HepG2 (cell line): ENCODE measurements around the gene CALML5. TPM values are rescaled to one million over a fixed set of nuclear protein-coding genes. Genes with fewer than 3 reads are reported as not detected.
A peak's percentile ranks its signal among the peaks of the same experiment; 100 is the strongest.

Experiments
- AFF4 ChIP-seq: sonication (generic); formaldehyde crosslinking; IDR thresholded peaks from 2 replicates; pipeline ENCODE4 v1.4.0; 2020; ENCODE audit warnings: missing genetic modification reagents
- DZIP1 ChIP-seq: sonication (generic); formaldehyde crosslinking; IDR thresholded peaks from 2 replicates; pipeline ENCODE4 v1.5.0; 2020; ENCODE audit warnings: mild to moderate bottlenecking, missing genetic modification reagents
- EED ChIP-seq: sonication (generic); formaldehyde crosslinking; IDR thresholded peaks from 2 replicates; pipeline ENCODE4 v1.5.0; 2020; ENCODE audit warnings: mild to moderate bottlenecking, missing genetic modification reagents
- ESRRA ChIP-seq: sonication (generic); formaldehyde crosslinking; IDR thresholded peaks from 2 replicates; pipeline ENCODE4 v1.5.1; 2020; ENCODE audit warnings: mild to moderate bottlenecking, low read depth, missing genetic modification reagents
- FLYWCH1 ChIP-seq: sonication (generic); formaldehyde crosslinking; IDR thresholded peaks from 2 replicates; pipeline ENCODE4 v1.8.1; 2023; ENCODE audit warnings: mild to moderate bottlenecking, missing genetic modification reagents
- KLF9 ChIP-seq: IDR thresholded peaks from 2 replicates; pipeline ENCODE4 v1.6.1; 2016; ENCODE audit warnings: low read depth
- SOX6 ChIP-seq, 2 experiments: fragments of 450-650 bp in 1 of 2; sonication (generic) in 1 of 2; formaldehyde crosslinking in 1 of 2; IDR thresholded peaks; 2 replicates each; pipeline versions ENCODE4 v1.4.0 to v1.6.1; 2017 to 2020; ENCODE audit warnings: antibody characterized with exemption in 1 of 2, mild to moderate bottlenecking in 1 of 2, missing genetic modification reagents in 1 of 2
- TEAD3 ChIP-seq: optimal IDR thresholded peaks from 2 replicates; pipeline ENCODE3; 2016; ENCODE audit warnings: borderline replicate concordance
- ZBTB7A ChIP-seq: sonication (generic); formaldehyde crosslinking; IDR thresholded peaks from 2 replicates; pipeline ENCODE4 v1.8.0; 2022; ENCODE audit warnings: mild to moderate bottlenecking, missing genetic modification reagents
- ZNF468 ChIP-seq: sonication (generic); formaldehyde crosslinking; IDR thresholded peaks from 2 replicates; pipeline ENCODE4 v1.8.0; 2022; ENCODE audit warnings: mild to moderate bottlenecking, moderate library complexity, missing genetic modification reagents
- ZNF709 ChIP-seq: sonication (generic); formaldehyde crosslinking; IDR thresholded peaks from 2 replicates; pipeline ENCODE4 v1.5.0; 2020; ENCODE audit warnings: mild to moderate bottlenecking, missing genetic modification reagents
- ZNF883 ChIP-seq: sonication (generic); formaldehyde crosslinking; IDR thresholded peaks from 2 replicates; pipeline ENCODE4 v1.5.1; 2020; ENCODE audit warnings: mild to moderate bottlenecking, missing genetic modification reagents; ENCODE audit errors: not compliant biosample characterization
- polyA plus RNA-seq, 8 experiments: library from polyadenylated mRNA; depleted of rRNA in 3 of 8; stranded (reverse) in 7 of 8; unstranded in 1 of 8; fragments of >200 nt; fragmentation: Illumina TruSeq in 4 of 8; extraction: Trizol in 4 of 8; gene quantifications; 2 replicates each; pipeline versions ENCODE4 v1.2.1 to v1.2.3, GENCODE V29; 2011 to 2016; ENCODE audit warnings: low read depth in 4 of 8, missing spikeins in 1 of 8, mixed read lengths in 1 of 8; ENCODE audit not compliant: insufficient read depth in 1 of 8
- total RNA-seq, 5 experiments: library from RNA; depleted of rRNA; stranded (reverse); fragments of >200 nt; fragmentation: Illumina TruSeq; extraction: Trizol; gene quantifications; 2 replicates each; pipeline ENCODE4 v1.2.3, GENCODE V29; 2016; ENCODE audit warnings: low read depth in 1 of 5
- TF ChIP-seq, protein P1 (sequence below): sonication (generic); formaldehyde crosslinking; IDR thresholded peaks from 2 replicates; pipeline ENCODE4 v1.4.0; 2020; ENCODE audit warnings: mild to moderate bottlenecking, missing genetic modification reagents, borderline replicate concordance
- TF ChIP-seq, protein P2 (sequence below): sonication (generic); formaldehyde crosslinking; IDR thresholded peaks from 2 replicates; pipeline ENCODE4 v1.9.0; 2022; ENCODE audit warnings: missing genetic modification reagents, mild to moderate bottlenecking, borderline replicate concordance

The CALML5 gene
- total and polyA plus RNA-seq, 2 of the 13 experiments (the other 11 are each of a cell fraction or from before 2014, with no cell fraction given) = not detected

- TF ChIP-seq, protein P1, sequence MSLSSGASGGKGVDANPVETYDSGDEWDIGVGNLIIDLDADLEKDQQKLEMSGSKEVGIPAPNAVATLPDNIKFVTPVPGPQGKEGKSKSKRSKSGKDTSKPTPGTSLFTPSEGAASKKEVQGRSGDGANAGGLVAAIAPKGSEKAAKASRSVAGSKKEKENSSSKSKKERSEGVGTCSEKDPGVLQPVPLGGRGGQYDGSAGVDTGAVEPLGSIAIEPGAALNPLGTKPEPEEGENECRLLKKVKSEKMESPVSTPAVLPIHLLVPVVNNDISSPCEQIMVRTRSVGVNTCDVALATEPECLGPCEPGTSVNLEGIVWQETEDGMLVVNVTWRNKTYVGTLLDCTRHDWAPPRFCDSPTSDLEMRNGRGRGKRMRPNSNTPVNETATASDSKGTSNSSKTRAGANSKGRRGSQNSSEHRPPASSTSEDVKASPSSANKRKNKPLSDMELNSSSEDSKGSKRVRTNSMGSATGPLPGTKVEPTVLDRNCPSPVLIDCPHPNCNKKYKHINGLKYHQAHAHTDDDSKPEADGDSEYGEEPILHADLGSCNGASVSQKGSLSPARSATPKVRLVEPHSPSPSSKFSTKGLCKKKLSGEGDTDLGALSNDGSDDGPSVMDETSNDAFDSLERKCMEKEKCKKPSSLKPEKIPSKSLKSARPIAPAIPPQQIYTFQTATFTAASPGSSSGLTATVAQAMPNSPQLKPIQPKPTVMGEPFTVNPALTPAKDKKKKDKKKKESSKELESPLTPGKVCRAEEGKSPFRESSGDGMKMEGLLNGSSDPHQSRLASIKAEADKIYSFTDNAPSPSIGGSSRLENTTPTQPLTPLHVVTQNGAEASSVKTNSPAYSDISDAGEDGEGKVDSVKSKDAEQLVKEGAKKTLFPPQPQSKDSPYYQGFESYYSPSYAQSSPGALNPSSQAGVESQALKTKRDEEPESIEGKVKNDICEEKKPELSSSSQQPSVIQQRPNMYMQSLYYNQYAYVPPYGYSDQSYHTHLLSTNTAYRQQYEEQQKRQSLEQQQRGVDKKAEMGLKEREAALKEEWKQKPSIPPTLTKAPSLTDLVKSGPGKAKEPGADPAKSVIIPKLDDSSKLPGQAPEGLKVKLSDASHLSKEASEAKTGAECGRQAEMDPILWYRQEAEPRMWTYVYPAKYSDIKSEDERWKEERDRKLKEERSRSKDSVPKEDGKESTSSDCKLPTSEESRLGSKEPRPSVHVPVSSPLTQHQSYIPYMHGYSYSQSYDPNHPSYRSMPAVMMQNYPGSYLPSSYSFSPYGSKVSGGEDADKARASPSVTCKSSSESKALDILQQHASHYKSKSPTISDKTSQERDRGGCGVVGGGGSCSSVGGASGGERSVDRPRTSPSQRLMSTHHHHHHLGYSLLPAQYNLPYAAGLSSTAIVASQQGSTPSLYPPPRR = no peak
- TF ChIP-seq AFF4 (no peak), DZIP1 (CRISPR knock-in tag) (no peak), SOX6 (IDR thresholded peaks at IDR 0.05) (no peak), SOX6 (CRISPR knock-in tag; IDR thresholded peaks at IDR 0.05) (peak; percentile 17; the same call in 1 of the 2 replicates), ESRRA (CRISPR knock-in tag) (no peak), ZNF709 (CRISPR knock-in tag) (no peak), ZNF468 (CRISPR knock-in tag) (no peak), ZNF883 (no peak), ZBTB7A (CRISPR knock-in tag) (no peak), KLF9 (CRISPR knock-in tag) (no peak), FLYWCH1 (CRISPR knock-in tag) (no peak), TEAD3 (CRISPR knock-in tag) (peak; percentile 54), EED (CRISPR knock-in tag) (no peak)
- TF ChIP-seq, protein P2, sequence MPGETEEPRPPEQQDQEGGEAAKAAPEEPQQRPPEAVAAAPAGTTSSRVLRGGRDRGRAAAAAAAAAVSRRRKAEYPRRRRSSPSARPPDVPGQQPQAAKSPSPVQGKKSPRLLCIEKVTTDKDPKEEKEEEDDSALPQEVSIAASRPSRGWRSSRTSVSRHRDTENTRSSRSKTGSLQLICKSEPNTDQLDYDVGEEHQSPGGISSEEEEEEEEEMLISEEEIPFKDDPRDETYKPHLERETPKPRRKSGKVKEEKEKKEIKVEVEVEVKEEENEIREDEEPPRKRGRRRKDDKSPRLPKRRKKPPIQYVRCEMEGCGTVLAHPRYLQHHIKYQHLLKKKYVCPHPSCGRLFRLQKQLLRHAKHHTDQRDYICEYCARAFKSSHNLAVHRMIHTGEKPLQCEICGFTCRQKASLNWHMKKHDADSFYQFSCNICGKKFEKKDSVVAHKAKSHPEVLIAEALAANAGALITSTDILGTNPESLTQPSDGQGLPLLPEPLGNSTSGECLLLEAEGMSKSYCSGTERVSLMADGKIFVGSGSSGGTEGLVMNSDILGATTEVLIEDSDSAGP (CRISPR knock-in tag) = peak; percentile 24; the same call in 1 of the 2 replicates
Observed at GRCh38 chr10:5515948-5516761, 16.8 kb upstream of the CALML5 start (continued).
